GM12865 (cell line): ENCODE results near the gene KDM4B.

Experiments
- DNase-seq: peaks from one replicate; pipeline ENCODE4 v3.0.0; 2010; ENCODE audit warnings: low read depth
- H3K4me3 ChIP-seq: 2 replicates; pipeline ENCODE4 v1.5.1; 2011; ENCODE audit warnings: mild to moderate bottlenecking, low read depth, low read length, control low read depth
- TF ChIP-seq, protein P1 (sequence below): IDR thresholded peaks from 2 replicates; pipeline ENCODE4 v1.5.1; 2011; ENCODE audit warnings: low read length, control low read depth, low read depth, inconsistent platforms; ENCODE audit not compliant: insufficient read depth; ENCODE audit errors: missing control alignments

KDM4B gene

DNA sequence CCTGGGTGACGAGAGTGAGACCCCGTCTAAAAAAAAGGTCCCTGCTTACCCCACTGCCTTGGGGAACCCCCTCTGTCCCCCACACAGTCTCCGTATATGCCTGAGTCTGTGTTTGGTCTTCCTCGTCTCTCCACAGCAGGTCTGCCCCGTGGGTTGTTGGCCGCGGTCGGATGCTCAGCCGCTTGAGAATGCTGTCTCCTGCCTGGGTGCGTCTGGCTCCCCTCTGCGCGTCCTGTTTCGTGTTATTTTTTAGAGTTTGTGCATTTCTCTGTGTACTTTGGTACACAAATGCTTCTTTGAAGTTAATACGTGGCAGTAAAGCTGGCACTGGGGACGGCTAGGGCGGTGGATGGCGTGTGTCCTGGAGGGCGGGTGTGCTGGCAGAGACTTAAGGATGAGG lies 34.9 kb downstream of the KDM4B start:
- DNase-seq: no peak
- H3K4me3 ChIP-seq: no peak overlapping the region
- TF ChIP-seq, protein P1, sequence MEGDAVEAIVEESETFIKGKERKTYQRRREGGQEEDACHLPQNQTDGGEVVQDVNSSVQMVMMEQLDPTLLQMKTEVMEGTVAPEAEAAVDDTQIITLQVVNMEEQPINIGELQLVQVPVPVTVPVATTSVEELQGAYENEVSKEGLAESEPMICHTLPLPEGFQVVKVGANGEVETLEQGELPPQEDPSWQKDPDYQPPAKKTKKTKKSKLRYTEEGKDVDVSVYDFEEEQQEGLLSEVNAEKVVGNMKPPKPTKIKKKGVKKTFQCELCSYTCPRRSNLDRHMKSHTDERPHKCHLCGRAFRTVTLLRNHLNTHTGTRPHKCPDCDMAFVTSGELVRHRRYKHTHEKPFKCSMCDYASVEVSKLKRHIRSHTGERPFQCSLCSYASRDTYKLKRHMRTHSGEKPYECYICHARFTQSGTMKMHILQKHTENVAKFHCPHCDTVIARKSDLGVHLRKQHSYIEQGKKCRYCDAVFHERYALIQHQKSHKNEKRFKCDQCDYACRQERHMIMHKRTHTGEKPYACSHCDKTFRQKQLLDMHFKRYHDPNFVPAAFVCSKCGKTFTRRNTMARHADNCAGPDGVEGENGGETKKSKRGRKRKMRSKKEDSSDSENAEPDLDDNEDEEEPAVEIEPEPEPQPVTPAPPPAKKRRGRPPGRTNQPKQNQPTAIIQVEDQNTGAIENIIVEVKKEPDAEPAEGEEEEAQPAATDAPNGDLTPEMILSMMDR: no peak

DNA sequence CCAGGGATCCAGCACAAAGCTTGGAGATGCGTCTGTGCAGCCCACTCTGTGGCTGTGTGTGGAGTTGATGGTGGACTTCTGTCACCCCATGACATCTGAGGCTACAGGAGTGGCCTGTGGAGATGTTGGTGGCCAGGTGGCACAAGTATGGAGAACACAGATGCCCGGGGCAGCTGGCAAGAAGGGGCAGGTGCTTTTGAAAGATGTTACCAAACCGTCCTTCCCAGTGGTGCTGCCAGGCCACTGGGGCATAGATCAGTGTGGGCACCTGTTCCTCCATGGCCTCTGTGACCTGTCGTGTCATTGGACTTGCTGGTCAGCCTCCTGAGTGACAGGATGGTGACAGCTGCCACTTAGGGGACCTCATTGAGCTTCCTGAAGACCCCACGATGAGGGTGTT lies 36.2 kb downstream of the KDM4B start:
- H3K4me3 ChIP-seq: no peak overlapping the region
- TF ChIP-seq, protein P1: no peak
- DNase-seq: no peak

DNA sequence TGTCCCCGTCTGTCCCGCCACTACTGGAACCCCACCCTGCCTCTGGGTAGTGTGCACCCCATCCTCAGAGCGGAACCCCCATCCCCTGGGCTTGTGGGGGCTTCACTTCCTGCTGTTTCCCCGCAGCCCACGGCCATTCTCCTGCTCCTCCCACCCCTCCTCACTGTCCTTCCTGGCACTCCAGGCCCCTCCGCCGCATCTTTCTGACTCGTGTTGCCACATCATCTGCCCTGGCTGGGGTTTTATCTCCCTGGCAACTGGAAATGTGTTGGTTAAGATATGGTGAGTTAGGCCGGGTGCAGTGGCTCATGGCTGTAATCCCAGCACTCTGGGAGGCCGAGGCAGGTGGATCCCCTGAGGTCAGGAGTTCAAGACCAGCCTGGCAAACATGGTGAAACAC lies 37.3 kb downstream of the KDM4B start:
- TF ChIP-seq, protein P1: no peak
- no peak for DNase-seq

DNA sequence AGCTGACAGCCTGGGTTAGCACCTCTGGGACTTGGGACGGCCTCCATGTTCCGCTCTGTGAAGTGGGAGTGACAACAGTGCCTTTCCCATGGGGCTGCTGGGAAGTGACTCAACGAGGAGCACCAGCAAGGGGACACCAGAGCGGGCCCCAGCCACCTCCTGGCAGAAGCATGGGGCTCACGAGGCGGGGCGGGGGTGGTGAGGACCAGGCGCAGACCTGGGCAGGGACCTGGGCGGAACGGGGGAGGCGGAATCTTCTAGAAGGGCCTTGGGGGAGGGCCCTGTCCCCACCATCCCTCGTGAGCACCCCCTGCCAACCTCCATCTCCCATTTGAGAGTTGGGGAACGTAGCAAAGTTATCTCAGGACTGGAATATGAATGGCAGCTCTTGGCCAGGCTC lies 37.9 kb downstream of the KDM4B start:
- DNase-seq: no peak
- TF ChIP-seq, protein P1: no peak
- no peak overlapping the region for H3K4me3 ChIP-seq

More for the DNA sequence above, 37.3 kb downstream of the KDM4B start:
- H3K4me3 ChIP-seq: no peak overlapping the region

DNA sequence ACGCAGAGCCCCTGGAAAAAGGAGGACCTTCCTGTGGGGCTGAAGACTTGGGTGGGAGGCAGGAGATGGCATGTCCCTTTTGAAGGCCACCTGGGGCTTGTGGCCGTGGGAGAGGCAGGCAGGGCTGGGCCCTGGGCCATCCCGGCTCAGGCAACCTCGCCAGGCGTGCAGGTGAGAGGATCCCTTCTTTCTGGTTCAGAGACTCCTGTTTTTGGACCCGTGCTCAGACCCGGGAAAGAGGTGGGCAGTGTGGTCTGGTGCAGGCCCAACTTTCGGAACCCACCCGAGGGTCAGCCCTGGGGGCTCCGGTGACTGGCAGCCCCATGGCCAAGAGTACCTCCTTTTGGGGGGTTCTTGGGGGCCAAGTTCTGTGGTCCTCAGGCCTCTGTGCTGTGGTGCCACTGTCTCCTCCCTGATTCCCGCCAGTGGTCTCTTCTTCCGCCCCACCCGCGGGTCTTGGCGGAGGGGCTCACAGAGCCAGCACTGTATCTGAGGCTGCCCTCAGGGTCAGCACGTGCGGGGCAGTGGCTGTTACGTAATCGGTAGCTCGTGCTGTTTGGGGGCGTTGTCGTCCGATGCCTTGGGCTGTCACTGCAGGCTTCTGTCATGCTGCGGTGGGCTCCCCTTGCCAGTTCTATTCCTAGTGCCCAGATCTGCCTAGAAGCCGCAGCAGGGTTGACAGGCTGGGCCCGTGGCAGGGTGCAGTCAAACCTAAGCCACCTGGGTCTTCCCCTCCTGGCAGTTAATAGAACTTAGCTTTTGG lies 42.7 kb downstream of the KDM4B start:
- no peak for DNase-seq
- TF ChIP-seq, protein P1: no peak
- H3K4me3 ChIP-seq: no peak overlapping the region

DNA sequence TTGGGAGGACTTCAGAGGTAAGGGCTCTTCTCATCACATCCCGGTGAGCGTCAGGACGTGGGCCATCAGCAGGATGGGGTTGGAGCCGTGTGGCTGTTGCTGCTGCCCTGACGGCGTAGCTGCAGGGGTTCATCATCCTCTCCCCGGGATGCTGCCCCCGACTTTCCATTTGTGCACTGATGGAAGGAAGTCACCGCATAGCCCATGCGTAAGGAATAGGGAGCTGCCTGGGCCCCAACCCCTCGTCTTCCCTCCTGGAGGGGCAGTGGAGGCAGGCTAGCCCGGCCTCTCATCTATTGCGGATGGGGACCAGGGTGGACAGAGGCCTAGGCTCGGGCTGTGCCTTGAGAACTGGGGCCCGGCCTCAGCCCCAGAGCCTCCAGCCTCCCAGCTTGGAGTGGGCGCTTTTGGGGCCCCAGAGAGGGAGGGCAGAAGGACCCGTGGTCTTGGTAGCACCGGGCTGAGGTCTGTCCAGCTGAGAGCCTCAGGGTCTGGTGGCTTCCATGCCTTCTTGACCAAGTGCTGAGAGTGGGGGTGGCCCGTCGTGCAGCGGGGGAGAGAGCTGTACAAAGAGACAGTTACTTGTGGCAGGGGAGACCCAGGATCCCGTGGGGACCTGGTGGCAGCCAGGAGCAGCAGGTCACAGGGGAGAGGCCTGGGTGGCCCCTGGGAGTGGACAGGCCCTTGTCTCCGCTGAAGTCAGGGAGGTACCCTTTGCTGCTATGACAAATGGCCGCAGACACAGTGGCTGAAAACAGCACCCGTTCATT lies 44.0 kb downstream of the KDM4B start:
- no peak for DNase-seq
- TF ChIP-seq, protein P1: no peak
- no peak overlapping the region for H3K4me3 ChIP-seq
